Measurements from ENCODE around the gene CBX1.
A peak's percentile ranks its signal among the peaks of the same experiment; 100 is the strongest.

CBX1 gene

GRCh38 chr17:48123111-48123510 lies 21.8 kb upstream of the CBX1 start:
- no peaks in the 10 kb centered on the region for H3K9me3 ChIP-seq (ENCODE audit: control insufficient read depth in 1 of 2, low read length in 2 of 2)
- no peak overlapping the region for H3K4me3 ChIP-seq (ENCODE audit: low read depth in 1 of 2, low read length in 2 of 2)
- H3K27ac ChIP-seq (ENCODE audit: low read depth, low read length): no peak overlapping the region
- no peaks in the 10 kb centered on the region for H3K4me1 ChIP-seq (ENCODE audit: control insufficient read depth in 1 of 2, insufficient read depth in 2 of 2, low read length in 2 of 2)
- no peak overlapping the region for H3K9ac ChIP-seq (ENCODE audit: low read depth in 1 of 2, low read length in 2 of 2)
- peaks cover 22 to 52% of the 10 kb centered on the region in 2 donors for H3K36me3 ChIP-seq (ENCODE audit: control insufficient read depth in 1 of 2, insufficient read depth in 2 of 2, low read length in 2 of 2)
- H3K27me3 ChIP-seq (ENCODE audit: control insufficient read depth in 1 of 2, insufficient read depth in 2 of 2, low read length in 2 of 2): no peaks in the 10 kb centered on the region

GRCh38 chr17:48122665-48123045 lies 21.4 kb upstream of the CBX1 start:
- no peak overlapping the region for H3K4me3 ChIP-seq (ENCODE audit: low read depth in 1 of 2, low read length in 2 of 2)
- no peak overlapping the region for H3K27ac ChIP-seq (ENCODE audit: low read depth, low read length)
- H3K36me3 ChIP-seq (ENCODE audit: control insufficient read depth in 1 of 2, insufficient read depth in 2 of 2, low read length in 2 of 2): peaks cover 22 to 56% of the 10 kb centered on the region in 2 donors
- H3K27me3 ChIP-seq (ENCODE audit: control insufficient read depth in 1 of 2, insufficient read depth in 2 of 2, low read length in 2 of 2): no peaks in the 10 kb centered on the region
- H3K4me1 ChIP-seq (ENCODE audit: control insufficient read depth in 1 of 2, insufficient read depth in 2 of 2, low read length in 2 of 2): no peaks in the 10 kb centered on the region
- H3K9me3 ChIP-seq (ENCODE audit: control insufficient read depth in 1 of 2, low read length in 2 of 2): no peaks in the 10 kb centered on the region
- no peak overlapping the region for H3K9ac ChIP-seq (ENCODE audit: low read depth in 1 of 2, low read length in 2 of 2)

- Histone ChIP-seq H3K9me3 (ENCODE audit: control insufficient read depth in 1 of 2, low read length in 2 of 2) (no peaks in the 10 kb centered on the region), H3K27me3 (ENCODE audit: control insufficient read depth in 1 of 2, insufficient read depth in 2 of 2, low read length in 2 of 2) (no peaks in the 10 kb centered on the region), H3K27ac (ENCODE audit: low read depth, low read length) (no peak overlapping the region), H3K4me3 (ENCODE audit: low read depth in 1 of 2, low read length in 2 of 2) (no peak overlapping the region), H3K36me3 (ENCODE audit: control insufficient read depth in 1 of 2, insufficient read depth in 2 of 2, low read length in 2 of 2) (peaks cover 22 to 59% of the 10 kb centered on the region in 2 donors), H3K4me1 (ENCODE audit: control insufficient read depth in 1 of 2, insufficient read depth in 2 of 2, low read length in 2 of 2) (no peaks in the 10 kb centered on the region), H3K9ac (ENCODE audit: low read depth in 1 of 2, low read length in 2 of 2) (no peak overlapping the region)
Observed at GRCh38 chr17:48121923-48122664, 20.8 kb upstream of the CBX1 start.

- H3K9me3 ChIP-seq (ENCODE audit: control insufficient read depth in 1 of 2, low read length in 2 of 2): no peaks in the 10 kb centered on the region
- H3K27ac ChIP-seq (ENCODE audit: low read depth, low read length): no peak overlapping the region
- peaks cover 0 to 11% of the 10 kb centered on the region in 2 donors for H3K36me3 ChIP-seq (ENCODE audit: control insufficient read depth in 1 of 2, insufficient read depth in 2 of 2, low read length in 2 of 2)
- H3K4me1 ChIP-seq (ENCODE audit: control insufficient read depth in 1 of 2, insufficient read depth in 2 of 2, low read length in 2 of 2): peaks cover 6 to 18% of the 10 kb centered on the region in 2 donors
- no peaks in the 10 kb centered on the region for H3K27me3 ChIP-seq (ENCODE audit: control insufficient read depth in 1 of 2, insufficient read depth in 2 of 2, low read length in 2 of 2)
- H3K9ac ChIP-seq (ENCODE audit: low read depth in 1 of 2, low read length in 2 of 2): no peak overlapping the region
- H3K4me3 ChIP-seq (ENCODE audit: low read depth in 1 of 2, low read length in 2 of 2): no peak overlapping the region
Observed at GRCh38 chr17:48113201-48113676, 12.0 kb upstream of the CBX1 start.

GRCh38 chr17:48111937-48112241 lies 10.6 kb upstream of the CBX1 start:
- Histone ChIP-seq H3K27me3 (ENCODE audit: control insufficient read depth in 1 of 2, insufficient read depth in 2 of 2, low read length in 2 of 2) (no peaks in the 10 kb centered on the region), H3K9ac (ENCODE audit: low read depth in 1 of 2, low read length in 2 of 2) (no peak overlapping the region), H3K36me3 (ENCODE audit: control insufficient read depth in 1 of 2, insufficient read depth in 2 of 2, low read length in 2 of 2) (peaks cover 0 to 3% of the 10 kb centered on the region in 2 donors), H3K4me1 (ENCODE audit: control insufficient read depth in 1 of 2, insufficient read depth in 2 of 2, low read length in 2 of 2) (peaks cover 8 to 19% of the 10 kb centered on the region in 2 donors), H3K9me3 (ENCODE audit: control insufficient read depth in 1 of 2, low read length in 2 of 2) (no peaks in the 10 kb centered on the region), H3K4me3 (ENCODE audit: low read depth in 1 of 2, low read length in 2 of 2) (no peak overlapping the region), H3K27ac (ENCODE audit: low read depth, low read length) (no peak overlapping the region)

GRCh38 chr17:48110761-48111160 lies 9.5 kb upstream of the CBX1 start:
- no peak overlapping the region for H3K9ac ChIP-seq (ENCODE audit: low read depth in 1 of 2, low read length in 2 of 2)
- H3K27ac ChIP-seq (ENCODE audit: low read depth, low read length): no peak overlapping the region
- H3K9me3 ChIP-seq (ENCODE audit: control insufficient read depth in 1 of 2, low read length in 2 of 2): no peaks in the 10 kb centered on the region
- no peak overlapping the region for H3K4me3 ChIP-seq (ENCODE audit: low read depth in 1 of 2, low read length in 2 of 2)
- peaks cover 8 to 19% of the 10 kb centered on the region in 2 donors for H3K4me1 ChIP-seq (ENCODE audit: control insufficient read depth in 1 of 2, insufficient read depth in 2 of 2, low read length in 2 of 2)
- H3K36me3 ChIP-seq (ENCODE audit: control insufficient read depth in 1 of 2, insufficient read depth in 2 of 2, low read length in 2 of 2): peaks cover 0 to 3% of the 10 kb centered on the region in 2 donors
- no peaks in the 10 kb centered on the region for H3K27me3 ChIP-seq (ENCODE audit: control insufficient read depth in 1 of 2, insufficient read depth in 2 of 2, low read length in 2 of 2)

- Histone ChIP-seq H3K9ac (ENCODE audit: low read depth in 1 of 2, low read length in 2 of 2) (peak within 1 kb of the TSS; percentile 87), H3K36me3 (ENCODE audit: control insufficient read depth in 1 of 2, insufficient read depth in 2 of 2, low read length in 2 of 2) (no peaks in the 10 kb centered on the region), H3K4me3 (ENCODE audit: low read depth in 1 of 2, low read length in 2 of 2) (peak within 1 kb of the TSS; percentile 96 to 97), H3K27me3 (ENCODE audit: control insufficient read depth in 1 of 2, insufficient read depth in 2 of 2, low read length in 2 of 2) (no peaks in the 10 kb centered on the region), H3K9me3 (ENCODE audit: control insufficient read depth in 1 of 2, low read length in 2 of 2) (no peaks in the 10 kb centered on the region), H3K27ac (ENCODE audit: low read depth, low read length) (peak within 1 kb of the TSS; percentile 78), H3K4me1 (ENCODE audit: control insufficient read depth in 1 of 2, insufficient read depth in 2 of 2, low read length in 2 of 2) (peaks cover 8 to 19% of the 10 kb centered on the region in 2 donors)
Observed at GRCh38 chr17:48107137-48108055, 6.1 kb upstream of the CBX1 start, which contains the start of gene SNX11. TSS of gene SNX11 (plus strand) at chr17:48107766. CDS start at chr17:48112044, 4,278 bp downstream.

- Histone ChIP-seq H3K27me3 (ENCODE audit: control insufficient read depth in 1 of 2, insufficient read depth in 2 of 2, low read length in 2 of 2) (no peaks in the 10 kb centered on the region), H3K9ac (ENCODE audit: low read depth in 1 of 2, low read length in 2 of 2) (peak overlapping the region; percentile 87), H3K27ac (ENCODE audit: low read depth, low read length) (peak overlapping the region; percentile 78), H3K4me3 (ENCODE audit: low read depth in 1 of 2, low read length in 2 of 2) (peak overlapping the region; percentile 96 to 97), H3K9me3 (ENCODE audit: control insufficient read depth in 1 of 2, low read length in 2 of 2) (no peaks in the 10 kb centered on the region), H3K36me3 (ENCODE audit: control insufficient read depth in 1 of 2, insufficient read depth in 2 of 2, low read length in 2 of 2) (no peaks in the 10 kb centered on the region), H3K4me1 (ENCODE audit: control insufficient read depth in 1 of 2, insufficient read depth in 2 of 2, low read length in 2 of 2) (peaks cover 8 to 19% of the 10 kb centered on the region in 2 donors)
Observed at GRCh38 chr17:48106802-48107136, 5.5 kb upstream of the CBX1 start.

GRCh38 chr17:48104440-48104839 lies 3.2 kb upstream of the CBX1 start:
- Histone ChIP-seq H3K36me3 (ENCODE audit: control insufficient read depth in 1 of 2, insufficient read depth in 2 of 2, low read length in 2 of 2) (no peaks in the 10 kb centered on the region), H3K9ac (ENCODE audit: low read depth in 1 of 2, low read length in 2 of 2) (no peak overlapping the region), H3K4me1 (ENCODE audit: control insufficient read depth in 1 of 2, insufficient read depth in 2 of 2, low read length in 2 of 2) (peaks cover 11 to 14% of the 10 kb centered on the region in 2 donors), H3K9me3 (ENCODE audit: control insufficient read depth in 1 of 2, low read length in 2 of 2) (no peaks in the 10 kb centered on the region), H3K27me3 (ENCODE audit: control insufficient read depth in 1 of 2, insufficient read depth in 2 of 2, low read length in 2 of 2) (no peaks in the 10 kb centered on the region), H3K27ac (ENCODE audit: low read depth, low read length) (no peak overlapping the region), H3K4me3 (ENCODE audit: low read depth in 1 of 2, low read length in 2 of 2) (no peak overlapping the region)
